Omental fat pad (tissue), 4 donors: ENCODE results near the gene NCOA1. TPM values are rescaled to one million over a fixed set of nuclear protein-coding genes. Genes with fewer than 3 reads are reported as not detected.

Experiments used
- ATAC-seq: fragments of 150-250 bp; one replicate; pipeline ENCODE4 v1.9.1; 2016; ENCODE audit warnings: mild to moderate bottlenecking, moderate library complexity; ENCODE audit not compliant: low FRiP score
- DNase-seq: peaks from one replicate; pipeline ENCODE4 v3.0.0-alpha.2; 2019; ENCODE audit warnings: low spot score
- total RNA-seq, 4 donors: library from RNA; depleted of rRNA; stranded (reverse); fragments of >200 nt; gene quantifications; one replicate each; pipeline ENCODE4 v1.1.0, GENCODE V29; 2016
- TF ChIP-seq, protein P1 (sequence below), 3 donors: fragments of 450-650 bp; IDR thresholded peaks; one replicate each; pipeline ENCODE4 v1.5.1; 2016 to 2017; ENCODE audit warnings: antibody characterized with exemption in 3 of 3, mild to moderate bottlenecking in 3 of 3, moderate library complexity in 2 of 3

Gene NCOA1
- total RNA-seq, 4 donors from 2014 or later, result 46.8 to 80.1 (median 50.1) TPM

DNA sequence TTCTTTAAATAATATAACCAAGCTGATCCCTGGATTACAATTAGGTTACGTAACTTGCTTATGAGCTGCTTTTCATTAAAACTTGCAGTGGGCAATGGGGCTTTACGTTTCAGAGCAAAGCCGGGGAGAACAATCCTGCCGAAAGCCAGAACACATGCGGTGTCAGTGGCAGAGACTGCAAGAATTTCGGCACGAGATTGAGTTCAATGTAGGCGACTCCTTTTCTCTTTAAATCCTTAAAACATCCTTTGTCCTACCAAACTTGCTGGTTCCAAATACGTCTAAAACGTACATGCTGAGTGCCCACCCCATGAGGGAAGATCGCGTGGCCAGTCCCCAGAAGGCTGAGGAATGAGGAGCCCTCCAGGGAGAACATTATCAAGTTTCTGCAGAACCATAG is 36.8 kb upstream of the NCOA1 start:
- ATAC-seq (no peak), DNase-seq (no peak)
- TF ChIP-seq, protein P1, sequence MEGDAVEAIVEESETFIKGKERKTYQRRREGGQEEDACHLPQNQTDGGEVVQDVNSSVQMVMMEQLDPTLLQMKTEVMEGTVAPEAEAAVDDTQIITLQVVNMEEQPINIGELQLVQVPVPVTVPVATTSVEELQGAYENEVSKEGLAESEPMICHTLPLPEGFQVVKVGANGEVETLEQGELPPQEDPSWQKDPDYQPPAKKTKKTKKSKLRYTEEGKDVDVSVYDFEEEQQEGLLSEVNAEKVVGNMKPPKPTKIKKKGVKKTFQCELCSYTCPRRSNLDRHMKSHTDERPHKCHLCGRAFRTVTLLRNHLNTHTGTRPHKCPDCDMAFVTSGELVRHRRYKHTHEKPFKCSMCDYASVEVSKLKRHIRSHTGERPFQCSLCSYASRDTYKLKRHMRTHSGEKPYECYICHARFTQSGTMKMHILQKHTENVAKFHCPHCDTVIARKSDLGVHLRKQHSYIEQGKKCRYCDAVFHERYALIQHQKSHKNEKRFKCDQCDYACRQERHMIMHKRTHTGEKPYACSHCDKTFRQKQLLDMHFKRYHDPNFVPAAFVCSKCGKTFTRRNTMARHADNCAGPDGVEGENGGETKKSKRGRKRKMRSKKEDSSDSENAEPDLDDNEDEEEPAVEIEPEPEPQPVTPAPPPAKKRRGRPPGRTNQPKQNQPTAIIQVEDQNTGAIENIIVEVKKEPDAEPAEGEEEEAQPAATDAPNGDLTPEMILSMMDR (IDR thresholded peaks at IDR 0.05), result no peak

DNA sequence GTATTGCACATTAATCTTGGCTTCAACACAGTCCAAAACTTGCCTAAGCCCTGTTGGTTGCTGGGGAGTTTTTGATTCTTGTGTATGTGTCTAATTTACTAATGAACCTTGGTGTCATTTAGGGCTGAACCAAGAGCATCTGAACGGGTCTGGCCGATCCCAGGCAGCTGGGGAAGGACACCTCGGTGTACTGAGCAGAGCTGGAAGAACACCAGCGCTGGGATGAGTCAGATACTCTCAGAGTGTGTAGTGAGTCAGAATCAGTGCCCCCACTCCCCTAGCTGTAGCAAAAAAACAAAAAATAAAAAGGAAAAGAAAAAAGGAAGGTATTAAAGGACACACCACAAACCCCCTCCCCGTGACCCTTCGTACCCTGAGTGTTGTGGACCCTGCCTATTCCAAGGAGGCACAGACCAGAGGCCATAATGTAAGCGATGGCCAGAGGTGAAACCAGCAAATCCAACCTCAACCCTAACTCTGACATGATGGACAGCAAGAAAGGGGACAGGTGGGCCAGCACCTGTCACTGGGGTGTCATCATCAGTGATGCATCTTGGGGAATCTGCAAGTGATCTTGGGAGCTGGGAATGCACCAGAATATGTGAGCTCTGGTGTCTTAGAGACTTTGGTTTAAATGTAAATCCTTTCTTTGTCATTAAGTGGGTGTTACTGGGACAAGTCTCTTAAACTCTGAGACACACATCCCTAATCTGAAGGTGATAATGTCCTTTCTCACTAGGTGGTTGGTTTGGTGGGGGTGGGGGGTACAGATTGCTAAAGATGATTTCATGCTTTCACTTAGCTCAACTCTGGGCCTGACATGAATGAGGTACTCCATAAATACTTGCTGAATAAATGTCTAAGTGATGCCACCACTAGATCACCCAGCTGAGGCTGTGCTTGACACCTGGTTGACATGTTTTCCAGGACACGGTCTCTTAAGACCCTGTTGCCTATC is 34.2 kb upstream of the NCOA1 start:
- TF ChIP-seq, protein P1 (IDR thresholded peaks at IDR 0.05), result no peak
- ATAC-seq, result peak; percentile 98
- peak; percentile 58 for DNase-seq

DNA sequence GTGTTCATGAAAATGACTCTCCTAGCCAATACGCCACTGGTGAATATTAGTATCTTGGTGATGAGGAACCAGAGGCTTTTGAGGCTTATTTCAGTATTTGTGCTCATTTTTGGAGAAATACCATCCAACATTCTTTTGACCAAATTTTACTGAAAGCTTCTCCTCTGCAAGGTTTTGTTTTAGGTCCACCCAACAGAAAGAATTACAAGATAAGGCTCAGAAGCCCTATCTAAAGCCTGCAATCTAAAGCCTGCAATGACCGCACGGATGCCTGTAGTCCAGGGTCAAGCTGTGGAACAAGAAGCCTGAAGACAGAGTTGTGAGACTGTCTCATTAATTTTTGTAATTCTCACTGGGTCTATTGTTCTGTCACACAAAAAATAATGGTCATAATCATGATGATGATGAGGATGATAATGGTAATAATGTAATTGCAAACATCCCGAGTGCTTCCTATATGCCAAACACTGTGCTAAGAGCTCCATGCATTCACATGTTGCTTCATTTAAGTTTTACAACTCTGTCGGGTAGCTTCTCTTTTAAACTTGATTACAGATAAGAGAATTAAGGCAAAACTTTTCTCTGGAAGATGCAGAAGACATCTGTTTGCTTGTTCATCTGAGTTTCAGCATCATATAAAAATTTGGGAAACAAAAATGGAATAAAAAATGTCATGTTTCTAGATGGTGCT is 33.2 kb upstream of the NCOA1 start:
- TF ChIP-seq, protein P1 (IDR thresholded peaks at IDR 0.05), result no peak
- no peak for DNase-seq
- ATAC-seq, result no peak

DNA sequence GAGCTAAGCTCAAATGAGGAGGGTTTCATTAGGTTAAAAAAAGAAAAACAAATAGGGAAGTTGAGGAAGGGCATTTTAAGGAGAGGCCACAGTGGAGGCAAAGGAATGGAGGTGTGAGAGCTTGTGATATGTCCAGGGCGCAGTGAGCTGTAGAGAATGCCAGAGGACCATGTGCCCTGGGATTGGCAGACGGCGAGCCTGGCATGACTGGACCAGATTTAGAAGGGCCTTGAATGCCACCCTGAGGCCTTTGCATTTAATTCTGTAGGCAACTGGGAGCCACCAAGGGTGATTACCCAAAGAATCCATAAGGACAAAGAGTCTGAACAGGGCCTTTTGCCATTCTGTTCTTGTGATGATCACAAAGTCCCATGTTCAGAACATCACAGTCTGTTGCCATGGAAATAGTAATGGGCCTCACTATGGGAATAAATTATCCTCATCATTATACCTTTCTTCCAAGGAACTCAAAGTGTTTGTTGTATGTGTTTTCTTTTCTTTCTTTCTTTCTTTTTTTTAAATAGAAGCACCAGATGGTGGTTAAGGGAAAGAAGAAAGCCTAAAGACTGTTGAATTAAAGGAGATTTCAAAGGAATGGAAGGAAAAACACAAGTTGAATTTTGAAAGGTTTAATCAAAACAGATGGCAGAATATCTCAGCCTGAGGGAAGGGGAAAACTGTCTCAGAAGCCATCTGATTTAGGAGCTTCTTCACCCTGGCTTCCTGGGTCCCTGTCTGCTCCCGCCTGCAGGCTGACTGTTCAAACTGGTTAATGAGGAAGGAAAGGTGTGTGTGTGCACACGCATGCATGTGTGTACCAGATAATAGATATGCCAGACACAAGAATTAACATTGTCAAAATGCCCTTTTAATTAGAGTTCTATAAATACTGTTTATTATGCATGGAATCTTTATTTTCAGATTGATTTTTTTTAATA is 31.6 kb upstream of the NCOA1 start:
- ATAC-seq, result no peak

DNA sequence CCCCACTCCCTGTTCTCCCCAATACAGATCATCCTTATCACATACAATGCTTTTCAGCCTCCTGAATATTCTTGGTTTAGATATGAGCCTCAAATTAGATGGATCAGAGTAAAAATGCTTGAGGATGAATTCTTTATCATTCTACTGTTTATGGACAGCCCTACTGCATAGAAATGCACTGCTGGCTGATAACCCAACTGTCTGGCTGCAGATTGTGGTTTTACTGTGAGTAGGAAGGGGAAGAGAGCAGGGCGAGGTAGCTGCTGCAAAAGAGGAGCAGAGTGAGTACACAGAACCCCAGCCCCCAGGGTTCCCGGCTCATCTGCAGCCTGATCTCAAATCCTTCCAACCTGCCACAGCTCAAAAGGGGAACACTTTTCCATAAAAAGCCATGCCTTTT is 29.4 kb upstream of the NCOA1 start:
- TF ChIP-seq, protein P1 (IDR thresholded peaks at IDR 0.05), result no peak
- no peak for ATAC-seq

More for the DNA sequence above, 31.6 kb upstream of the NCOA1 start:
- DNase-seq, result no peak
- TF ChIP-seq, protein P1 (IDR thresholded peaks at IDR 0.05), result no peak

DNA sequence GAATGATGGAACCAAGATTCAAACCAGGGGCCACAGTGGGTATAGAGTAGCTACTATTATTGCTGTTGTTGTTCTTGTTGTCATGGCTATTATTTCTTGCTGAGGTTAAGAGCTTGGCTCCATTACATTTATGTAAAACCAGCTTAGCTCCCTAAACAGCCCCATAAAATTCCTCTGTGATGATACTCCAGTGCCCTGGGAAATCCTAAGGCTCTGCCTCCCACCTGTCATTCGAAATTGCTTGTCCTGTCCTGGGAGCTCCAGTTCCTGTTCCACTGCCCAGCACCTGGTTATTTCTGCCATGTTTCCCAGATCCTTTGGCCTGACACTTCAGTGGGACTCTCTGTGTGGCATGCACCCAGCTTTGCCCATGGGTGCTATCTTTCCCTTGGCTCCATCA is 27.8 kb upstream of the NCOA1 start:
- TF ChIP-seq, protein P1 (IDR thresholded peaks at IDR 0.05), result no peak

More for the DNA sequence above, 29.4 kb upstream of the NCOA1 start:
- no peak for DNase-seq

More for the DNA sequence above, 27.8 kb upstream of the NCOA1 start:
- DNase-seq (no peak), ATAC-seq (no peak)
